Activated effector memory CD4-positive, alpha-beta T cell treated with anti-CD3 and anti-CD28 coated beads, Interleukin-2, amount 50 U/mL, for 16 hours (primary cell): ENCODE results near the gene SCN8A.

Experiments
- DNase-seq: peaks from one replicate; pipeline ENCODE4 v3.0.0-alpha.2; 2020

Gene SCN8A

DNA sequence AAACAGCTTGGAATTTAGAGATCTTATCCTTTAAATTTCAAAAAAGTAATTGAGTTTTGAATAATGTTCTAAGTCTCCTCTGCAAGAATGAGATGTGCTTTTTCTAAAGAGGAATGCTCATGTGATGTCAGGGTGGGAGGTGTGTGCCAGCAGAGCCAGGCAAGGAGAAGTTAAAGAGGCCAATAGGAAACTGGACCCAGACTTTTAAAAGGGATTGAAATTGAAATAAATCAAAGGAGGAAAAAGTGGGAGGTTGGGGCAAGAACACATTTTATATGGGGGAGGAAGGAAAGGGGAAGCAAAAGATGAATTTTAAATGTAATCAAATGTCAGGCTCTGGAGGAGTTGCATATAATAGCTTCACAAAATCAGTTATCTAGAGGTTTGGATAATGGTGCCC, 131.4 kb downstream of the SCN8A start:
- no peak for DNase-seq

GRCh38 chr12:51726161-51726560, 135.1 kb downstream of the SCN8A start:
- no peak for DNase-seq

DNA sequence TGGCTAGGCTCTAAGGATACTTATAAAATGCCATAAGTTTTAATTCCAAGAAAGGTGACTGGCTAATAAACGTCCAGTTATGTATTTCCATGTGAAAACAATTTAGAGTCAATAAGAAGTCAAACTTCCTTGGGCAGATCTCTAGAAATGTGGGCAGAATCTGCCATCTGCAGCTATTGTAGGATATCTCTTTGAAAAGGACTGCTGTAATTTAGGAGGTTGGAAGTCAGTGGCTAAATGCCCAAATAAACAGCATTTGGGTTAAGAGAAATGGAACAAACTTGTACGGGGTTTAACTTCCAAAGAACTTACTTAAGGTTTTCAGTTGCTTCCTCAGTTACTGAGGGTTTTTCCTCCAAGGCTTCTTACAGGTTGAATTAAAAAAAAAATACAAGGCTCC, 135.9 kb downstream of the SCN8A start:
- no peak for DNase-seq

DNA sequence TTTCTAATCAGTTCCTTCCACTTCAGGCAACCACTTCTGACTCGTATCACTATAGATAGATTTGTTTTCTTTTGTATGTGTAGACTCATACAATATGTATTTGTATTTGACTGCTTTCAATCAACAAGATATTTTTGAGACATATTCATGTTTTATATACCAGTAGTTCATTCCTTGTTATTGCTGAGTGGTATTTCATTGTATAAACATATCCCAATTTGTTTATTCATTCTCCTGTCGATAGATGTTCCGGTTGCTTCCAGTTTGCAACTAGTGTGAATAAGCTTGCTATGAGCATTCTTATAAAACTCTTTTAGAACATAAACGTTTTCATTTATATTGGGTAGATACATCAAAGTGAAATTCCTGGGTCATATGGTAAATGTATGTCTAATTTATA, 138.3 kb downstream of the SCN8A start:
- DNase-seq, result no peak

DNA sequence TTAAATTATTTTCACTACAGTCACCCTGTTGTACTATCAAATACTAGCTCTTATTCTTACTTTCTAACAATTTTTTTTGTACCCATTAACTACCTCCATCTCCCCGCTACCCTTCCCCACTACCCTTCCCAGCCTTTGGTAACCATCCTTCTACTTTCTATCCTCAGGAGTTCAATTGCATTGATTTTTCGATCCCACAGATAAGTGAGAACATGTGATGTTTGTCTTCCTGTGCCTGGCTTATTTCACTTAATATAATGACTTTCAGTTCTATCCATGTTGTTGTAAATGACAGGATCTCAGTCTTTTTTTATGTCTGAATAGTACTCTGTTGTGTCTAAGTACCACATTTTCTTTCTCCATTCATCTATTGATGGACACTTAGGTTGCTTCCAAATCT, 139.7 kb downstream of the SCN8A start:
- no peak for DNase-seq

DNA sequence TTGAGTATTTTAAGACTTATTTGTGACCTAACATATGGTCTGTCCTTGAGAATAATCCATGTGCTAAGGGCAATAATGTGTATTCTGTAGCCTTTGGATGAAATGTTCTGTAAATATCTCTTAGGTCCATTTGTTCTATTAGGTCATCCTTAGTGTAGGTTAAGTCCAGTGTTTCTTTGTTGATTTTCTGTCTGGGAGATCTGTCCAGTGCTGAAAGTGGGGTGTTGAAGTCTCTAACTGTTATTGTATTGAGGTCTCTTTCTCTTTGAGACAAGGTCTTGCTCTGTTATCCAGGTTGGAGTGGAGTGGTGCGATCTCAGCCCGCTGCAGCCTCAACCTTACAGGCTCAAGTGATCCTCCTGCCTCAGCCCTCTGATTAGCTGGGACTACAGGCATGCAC, 149.5 kb downstream of the SCN8A start:
- no peak for DNase-seq

GRCh38 chr12:51744235-51744634, 153.2 kb downstream of the SCN8A start:
- DNase-seq, result no peak

GRCh38 chr12:51744957-51745356, 153.9 kb downstream of the SCN8A start:
- no peak for DNase-seq

DNA sequence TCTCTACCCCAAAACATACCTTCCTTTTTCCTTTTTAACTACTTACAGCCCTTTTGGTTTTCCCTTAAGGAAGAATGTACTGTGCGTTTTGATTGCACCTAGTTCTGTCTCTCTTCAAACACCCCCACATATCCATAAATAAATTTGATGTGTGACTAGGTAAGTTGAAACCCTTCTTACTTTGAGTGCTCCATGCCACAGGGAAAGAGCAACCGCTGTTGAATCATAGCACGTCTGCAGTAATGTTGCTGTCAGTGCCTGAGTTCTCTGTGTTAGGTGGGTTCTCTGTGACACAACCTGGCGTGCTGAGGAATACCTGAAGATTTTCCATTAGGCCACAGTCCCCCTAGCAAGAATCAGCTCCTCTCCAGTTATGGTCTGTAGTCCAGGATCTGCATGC, 155.4 kb downstream of the SCN8A start:
- no peak for DNase-seq

GRCh38 chr12:51748235-51748634, 157.2 kb downstream of the SCN8A start:
- DNase-seq, result no peak

- no peak for DNase-seq
Observed at GRCh38 chr12:51749206-51749985, 158.4 kb downstream of the SCN8A start.

DNA sequence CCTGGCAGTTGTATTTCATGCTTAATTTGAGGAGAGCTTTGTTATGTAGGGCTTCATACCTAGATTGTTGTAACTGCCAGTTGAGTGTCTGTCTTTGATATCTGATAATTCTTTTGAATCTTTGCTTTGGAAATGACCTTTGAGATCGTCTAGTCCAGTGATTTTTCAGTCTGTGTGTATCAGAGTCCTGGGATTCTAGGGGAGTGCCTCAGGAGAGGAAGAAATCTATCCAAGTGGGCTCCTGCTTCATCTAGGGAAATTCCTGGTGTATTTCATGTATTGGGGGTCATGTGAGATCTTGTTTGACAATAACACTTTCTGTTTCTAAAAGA, 158.9 kb downstream of the SCN8A start:
- DNase-seq, result no peak

GRCh38 chr12:51751661-51752060, 160.6 kb downstream of the SCN8A start:
- no peak for DNase-seq

- DNase-seq, result no peak
Observed at GRCh38 chr12:51752234-51752889, 161.3 kb downstream of the SCN8A start.

DNA sequence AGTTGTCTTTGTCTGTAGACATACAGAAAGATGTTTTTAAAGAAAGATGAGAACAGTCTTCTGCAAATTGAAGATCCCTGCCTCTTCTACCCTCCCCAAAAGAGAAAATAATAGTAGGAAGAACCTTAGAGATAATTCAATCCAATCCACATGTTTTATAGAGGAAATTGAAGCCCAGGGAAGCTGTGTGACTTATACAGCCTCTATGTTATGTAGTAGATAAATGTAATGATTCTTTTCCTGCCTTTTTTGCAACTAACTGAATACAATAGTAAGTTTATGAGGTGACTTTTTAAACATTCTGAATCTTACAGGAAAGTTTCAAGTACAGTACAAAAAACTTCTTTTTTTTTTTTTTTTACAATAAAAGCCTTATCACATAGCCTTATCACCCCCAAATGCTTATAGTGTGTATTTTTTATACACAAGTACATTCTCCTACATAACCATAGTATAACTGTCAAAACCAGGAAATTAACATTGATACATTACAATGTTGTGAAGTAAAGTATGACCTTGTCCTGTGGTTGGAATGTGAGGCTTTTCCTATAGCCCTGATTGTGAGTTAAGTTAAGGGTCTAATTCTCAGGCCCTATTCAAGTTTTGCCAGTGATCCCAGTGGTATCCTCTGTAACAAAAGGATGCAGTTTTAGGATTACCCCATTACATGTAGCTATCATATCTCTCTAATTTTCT, 163.1 kb downstream of the SCN8A start:
- no peak for DNase-seq

GRCh38 chr12:51755251-51755650, 164.2 kb downstream of the SCN8A start:
- DNase-seq, result no peak

GRCh38 chr12:51759175-51759574, 168.1 kb downstream of the SCN8A start:
- no peak for DNase-seq

- no peak for DNase-seq
Observed at GRCh38 chr12:51759695-51760094, 168.7 kb downstream of the SCN8A start.

- no peak for DNase-seq
Observed at GRCh38 chr12:51760231-51760630, 169.2 kb downstream of the SCN8A start.

- DNase-seq, result no peak
Observed at GRCh38 chr12:51763743-51764142, 172.7 kb downstream of the SCN8A start.

GRCh38 chr12:51766067-51766676, 175.1 kb downstream of the SCN8A start:
- no peak for DNase-seq

GRCh38 chr12:51771008-51771407, 180.0 kb downstream of the SCN8A start:
- no peak for DNase-seq

DNA sequence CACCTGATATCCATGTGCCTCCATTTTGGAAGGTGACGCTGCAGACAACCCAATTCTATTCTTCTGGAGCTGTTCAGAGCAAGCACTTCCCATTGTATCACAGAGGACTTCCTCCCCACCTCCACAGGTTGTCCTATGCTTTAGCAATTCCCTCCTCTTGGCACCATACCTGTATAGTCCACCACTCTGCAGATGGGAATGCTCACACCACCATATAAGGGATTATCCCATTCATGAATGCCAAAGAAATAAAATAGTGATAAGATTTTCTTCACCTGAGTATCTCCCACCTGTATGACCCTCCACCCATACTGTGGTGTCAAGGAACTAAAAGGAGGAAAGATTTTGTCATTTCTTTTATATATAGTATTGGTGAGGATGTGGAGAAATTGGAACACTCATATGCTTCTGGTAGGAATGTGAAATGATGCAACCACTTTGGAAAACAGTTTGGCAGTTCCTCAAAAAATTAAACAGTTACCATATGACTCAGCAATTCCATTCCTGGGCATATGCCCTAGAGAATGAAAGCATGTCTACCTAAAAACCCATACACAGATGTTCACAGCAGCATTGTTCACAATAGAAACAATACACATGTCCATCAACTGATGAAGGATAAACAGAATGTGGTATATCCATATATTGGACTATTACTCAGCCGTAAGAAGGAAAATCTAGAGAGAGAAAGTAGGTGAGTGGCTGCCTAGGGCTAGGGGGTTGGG, 182.3 kb downstream of the SCN8A start:
- DNase-seq, result no peak
